Measurements from ENCODE around the gene PLEKHB2. TPM values are rescaled to one million over a fixed set of nuclear protein-coding genes. Genes with fewer than 3 reads are reported as not detected.
"Not testable (repeated sequence)": the region's sequence is repeated elsewhere in the genome, so short reads cannot be mapped to it uniquely, and the experiment has no call there.

PLEKHB2 gene
- total RNA-seq, 1 donor from 2014 or later = 38.8 TPM

- Mint-ChIP-seq H3K9me3 (ENCODE audit: low read depth) (no peaks in the 10 kb centered on the region), H3K27ac (no peak overlapping the region), H3K4me3 (ENCODE audit: low read depth) (no peak overlapping the region), H3K36me3 (ENCODE audit: insufficient read depth) (peaks cover 16% of the 10 kb centered on the region), H3K27me3 (no peaks in the 10 kb centered on the region), H3K4me1 (ENCODE audit: low read depth) (no peaks in the 10 kb centered on the region)
- no peak for TF ChIP-seq CTCF (IDR thresholded peaks at IDR 0.05; ENCODE audit: unreplicated experiment)
- DNase-seq (ENCODE audit: low spot score, unreplicated experiment) = no peak
These were observed 41.1 kb downstream of the PLEKHB2 start for GRCh38 chr2:131146231-131146630.

- H3K4me3 Mint-ChIP-seq (ENCODE audit: low read depth) = no peak overlapping the region
- no peaks in the 10 kb centered on the region for H3K9me3 Mint-ChIP-seq (ENCODE audit: low read depth)
- no peak for DNase-seq (ENCODE audit: low spot score, unreplicated experiment)
- H3K27me3 Mint-ChIP-seq = no peaks in the 10 kb centered on the region
- H3K27ac Mint-ChIP-seq = no peak overlapping the region
- H3K36me3 Mint-ChIP-seq (ENCODE audit: insufficient read depth) = peaks cover 16% of the 10 kb centered on the region
- H3K4me1 Mint-ChIP-seq (ENCODE audit: low read depth) = no peaks in the 10 kb centered on the region
- no peak for TF ChIP-seq CTCF (IDR thresholded peaks at IDR 0.05; ENCODE audit: unreplicated experiment)
These were observed 41.6 kb downstream of the PLEKHB2 start for GRCh38 chr2:131146749-131147148.

- DNase-seq (ENCODE audit: low spot score, unreplicated experiment) = no peak
- Mint-ChIP-seq H3K9me3 (ENCODE audit: low read depth) (no peaks in the 10 kb centered on the region), H3K36me3 (ENCODE audit: insufficient read depth) (peaks cover 10% of the 10 kb centered on the region), H3K27ac (no peak overlapping the region), H3K4me1 (ENCODE audit: low read depth) (no peaks in the 10 kb centered on the region), H3K27me3 (no peaks in the 10 kb centered on the region), H3K4me3 (ENCODE audit: low read depth) (no peak overlapping the region)
- no peak for TF ChIP-seq CTCF (IDR thresholded peaks at IDR 0.05; ENCODE audit: unreplicated experiment)
These were observed 43.3 kb downstream of the PLEKHB2 start for GRCh38 chr2:131148426-131148825.

- not testable (repeated sequence) for H3K9me3 Mint-ChIP-seq (ENCODE audit: low read depth); H3K27ac Mint-ChIP-seq; H3K36me3 Mint-ChIP-seq (ENCODE audit: insufficient read depth); H3K4me1 Mint-ChIP-seq (ENCODE audit: low read depth); H3K4me3 Mint-ChIP-seq (ENCODE audit: low read depth); H3K27me3 Mint-ChIP-seq; DNase-seq (ENCODE audit: low spot score, unreplicated experiment)
These were observed 45.0 kb downstream of the PLEKHB2 start for GRCh38 chr2:131150109-131150508.

- H3K27ac Mint-ChIP-seq = no peak overlapping the region
- H3K36me3 Mint-ChIP-seq (ENCODE audit: insufficient read depth) = peaks cover 8% of the 10 kb centered on the region
- no peak for DNase-seq (ENCODE audit: low spot score, unreplicated experiment)
- TF ChIP-seq CTCF (IDR thresholded peaks at IDR 0.05; ENCODE audit: unreplicated experiment) = no peak
- peaks cover 4% of the 10 kb centered on the region for H3K27me3 Mint-ChIP-seq
- no peaks in the 10 kb centered on the region for H3K4me1 Mint-ChIP-seq (ENCODE audit: low read depth)
- no peaks in the 10 kb centered on the region for H3K9me3 Mint-ChIP-seq (ENCODE audit: low read depth)
- H3K4me3 Mint-ChIP-seq (ENCODE audit: low read depth) = no peak overlapping the region
These were observed 46.3 kb downstream of the PLEKHB2 start for GRCh38 chr2:131151398-131151797.

- Mint-ChIP-seq H3K4me1 (ENCODE audit: low read depth) (no peaks in the 10 kb centered on the region), H3K4me3 (ENCODE audit: low read depth) (no peak overlapping the region), H3K27ac (no peak overlapping the region), H3K36me3 (ENCODE audit: insufficient read depth) (peaks cover 8% of the 10 kb centered on the region), H3K27me3 (peaks cover 4% of the 10 kb centered on the region), H3K9me3 (ENCODE audit: low read depth) (no peaks in the 10 kb centered on the region)
- no peak for DNase-seq (ENCODE audit: low spot score, unreplicated experiment)
- no peak for TF ChIP-seq CTCF (IDR thresholded peaks at IDR 0.05; ENCODE audit: unreplicated experiment)
These were observed 46.9 kb downstream of the PLEKHB2 start for GRCh38 chr2:131152074-131152473.
